ENCODE data around the gene TECR. TPM values are rescaled to one million over a fixed set of nuclear protein-coding genes. Genes with fewer than 3 reads are reported as not detected.

Gene TECR
- polyA plus RNA-seq, 1 donor from 2014 or later, result 31.4 TPM

DNA sequence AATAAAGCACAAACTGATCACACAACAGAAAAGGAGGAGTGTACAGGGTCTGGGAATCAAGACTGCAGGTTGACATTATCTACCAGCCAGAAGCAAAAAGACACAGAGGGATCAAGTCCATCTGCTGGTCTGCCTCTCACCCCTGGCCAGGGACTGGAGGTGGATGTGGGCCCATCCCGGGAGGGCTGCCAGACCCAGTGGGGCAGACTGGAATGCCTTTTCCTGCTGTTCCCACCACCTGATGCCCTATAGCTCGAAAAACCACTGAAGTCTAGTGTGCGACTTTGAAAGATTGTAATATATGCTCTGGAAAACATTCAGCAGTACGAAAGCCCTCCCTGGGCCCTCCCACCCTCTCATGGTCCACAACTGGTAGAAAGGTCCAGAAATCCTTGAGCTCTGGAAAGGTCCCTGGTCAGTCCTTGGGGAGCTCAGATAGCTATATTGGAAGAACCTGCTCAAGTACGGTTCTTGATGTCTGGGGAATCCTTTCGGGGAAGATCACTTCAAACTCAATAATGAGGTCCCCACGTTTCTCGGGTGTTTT, 13.8 kb upstream of the TECR start:
- Histone ChIP-seq H3K27me3 (ENCODE audit: insufficient read depth, low read depth, low read length) (no peaks in the 10 kb centered on the region), H3K27ac (ENCODE audit: low read length) (no peak overlapping the region), H4K20me1 (ENCODE audit: insufficient read depth) (no peaks in the 10 kb centered on the region), H2AFZ (ENCODE audit: low read depth, low read length) (no peak overlapping the region), H3F3A (ENCODE audit: insufficient read depth, low read length, poor library complexity, severe bottlenecking) (no peaks in the 10 kb centered on the region), H3K36me3 (ENCODE audit: insufficient read depth, low read length) (no peaks in the 10 kb centered on the region), H3K79me2 (replicated peaks; ENCODE audit: insufficient read depth, low read length) (peaks cover 21% of the 10 kb centered on the region), H3K9me3 (ENCODE audit: low read length) (no peaks in the 10 kb centered on the region), H3K4me2 (ENCODE audit: low read length) (no peak overlapping the region), H3K9ac (ENCODE audit: low read length) (no peak overlapping the region), H3K9me2 (ENCODE audit: insufficient read depth, low read length) (no peaks in the 10 kb centered on the region), H3K4me3 (ENCODE audit: low read length) (peak overlapping the region; percentile 91)
- TF ChIP-seq, protein P1, sequence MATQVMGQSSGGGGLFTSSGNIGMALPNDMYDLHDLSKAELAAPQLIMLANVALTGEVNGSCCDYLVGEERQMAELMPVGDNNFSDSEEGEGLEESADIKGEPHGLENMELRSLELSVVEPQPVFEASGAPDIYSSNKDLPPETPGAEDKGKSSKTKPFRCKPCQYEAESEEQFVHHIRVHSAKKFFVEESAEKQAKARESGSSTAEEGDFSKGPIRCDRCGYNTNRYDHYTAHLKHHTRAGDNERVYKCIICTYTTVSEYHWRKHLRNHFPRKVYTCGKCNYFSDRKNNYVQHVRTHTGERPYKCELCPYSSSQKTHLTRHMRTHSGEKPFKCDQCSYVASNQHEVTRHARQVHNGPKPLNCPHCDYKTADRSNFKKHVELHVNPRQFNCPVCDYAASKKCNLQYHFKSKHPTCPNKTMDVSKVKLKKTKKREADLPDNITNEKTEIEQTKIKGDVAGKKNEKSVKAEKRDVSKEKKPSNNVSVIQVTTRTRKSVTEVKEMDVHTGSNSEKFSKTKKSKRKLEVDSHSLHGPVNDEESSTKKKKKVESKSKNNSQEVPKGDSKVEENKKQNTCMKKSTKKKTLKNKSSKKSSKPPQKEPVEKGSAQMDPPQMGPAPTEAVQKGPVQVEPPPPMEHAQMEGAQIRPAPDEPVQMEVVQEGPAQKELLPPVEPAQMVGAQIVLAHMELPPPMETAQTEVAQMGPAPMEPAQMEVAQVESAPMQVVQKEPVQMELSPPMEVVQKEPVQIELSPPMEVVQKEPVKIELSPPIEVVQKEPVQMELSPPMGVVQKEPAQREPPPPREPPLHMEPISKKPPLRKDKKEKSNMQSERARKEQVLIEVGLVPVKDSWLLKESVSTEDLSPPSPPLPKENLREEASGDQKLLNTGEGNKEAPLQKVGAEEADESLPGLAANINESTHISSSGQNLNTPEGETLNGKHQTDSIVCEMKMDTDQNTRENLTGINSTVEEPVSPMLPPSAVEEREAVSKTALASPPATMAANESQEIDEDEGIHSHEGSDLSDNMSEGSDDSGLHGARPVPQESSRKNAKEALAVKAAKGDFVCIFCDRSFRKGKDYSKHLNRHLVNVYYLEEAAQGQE (IDR thresholded peaks at IDR 0.05; ENCODE audit: borderline replicate concordance), result no peak
- TF ChIP-seq TAF1 (IDR thresholded peaks at IDR 0.05; ENCODE audit: low read depth) (no peak), POLR2AphosphoS5 (IDR thresholded peaks at IDR 0.05) (no peak), MXI1 (conservative IDR thresholded peaks at IDR 0.05; ENCODE audit: poor library complexity, severe bottlenecking) (no peak), RAD21 (conservative IDR thresholded peaks at IDR 0.05) (no peak), EZH2 (IDR thresholded peaks at IDR 0.05; ENCODE audit: borderline replicate concordance, insufficient read depth, low read length, poor library complexity, severe bottlenecking) (no peak), EP300 (conservative IDR thresholded peaks at IDR 0.05; ENCODE audit: poor library complexity, severe bottlenecking) (no peak), SMC3 (conservative IDR thresholded peaks at IDR 0.05; ENCODE audit: poor library complexity) (no peak)
- TF ChIP-seq, protein P2, sequence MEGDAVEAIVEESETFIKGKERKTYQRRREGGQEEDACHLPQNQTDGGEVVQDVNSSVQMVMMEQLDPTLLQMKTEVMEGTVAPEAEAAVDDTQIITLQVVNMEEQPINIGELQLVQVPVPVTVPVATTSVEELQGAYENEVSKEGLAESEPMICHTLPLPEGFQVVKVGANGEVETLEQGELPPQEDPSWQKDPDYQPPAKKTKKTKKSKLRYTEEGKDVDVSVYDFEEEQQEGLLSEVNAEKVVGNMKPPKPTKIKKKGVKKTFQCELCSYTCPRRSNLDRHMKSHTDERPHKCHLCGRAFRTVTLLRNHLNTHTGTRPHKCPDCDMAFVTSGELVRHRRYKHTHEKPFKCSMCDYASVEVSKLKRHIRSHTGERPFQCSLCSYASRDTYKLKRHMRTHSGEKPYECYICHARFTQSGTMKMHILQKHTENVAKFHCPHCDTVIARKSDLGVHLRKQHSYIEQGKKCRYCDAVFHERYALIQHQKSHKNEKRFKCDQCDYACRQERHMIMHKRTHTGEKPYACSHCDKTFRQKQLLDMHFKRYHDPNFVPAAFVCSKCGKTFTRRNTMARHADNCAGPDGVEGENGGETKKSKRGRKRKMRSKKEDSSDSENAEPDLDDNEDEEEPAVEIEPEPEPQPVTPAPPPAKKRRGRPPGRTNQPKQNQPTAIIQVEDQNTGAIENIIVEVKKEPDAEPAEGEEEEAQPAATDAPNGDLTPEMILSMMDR (IDR thresholded peaks at IDR 0.05; ENCODE audit: poor library complexity, severe bottlenecking), result no peak

DNA sequence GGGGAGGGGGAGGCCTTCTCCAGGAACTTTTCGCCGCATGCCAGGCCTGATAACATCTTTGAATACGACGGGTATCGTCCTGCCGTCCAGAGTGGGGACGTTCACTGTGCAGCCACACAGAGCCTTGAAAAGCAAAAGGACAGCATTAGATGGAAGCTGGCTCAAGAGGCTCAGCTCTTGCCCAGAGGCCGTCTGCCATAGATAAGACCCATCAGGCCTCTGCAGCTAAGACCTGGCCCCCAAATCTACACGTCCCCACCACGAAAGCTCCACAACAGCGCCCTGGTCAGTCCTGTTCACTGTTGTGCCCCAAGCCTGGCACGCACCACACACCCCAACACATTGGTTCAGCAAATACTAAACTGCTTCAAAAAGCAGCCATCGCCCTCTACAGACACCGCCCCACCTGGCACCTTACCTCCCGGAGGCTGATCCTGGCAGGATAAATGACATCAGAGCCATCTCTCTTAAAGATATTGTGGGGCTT, 13.3 kb upstream of the TECR start:
- no peak overlapping the region for H3K27ac ChIP-seq (ENCODE audit: low read length)
- no peak for TF ChIP-seq TAF1 (IDR thresholded peaks at IDR 0.05; ENCODE audit: low read depth)
- TF ChIP-seq EZH2 (IDR thresholded peaks at IDR 0.05; ENCODE audit: borderline replicate concordance, insufficient read depth, low read length, poor library complexity, severe bottlenecking), result no peak
- no peak for TF ChIP-seq SMC3 (conservative IDR thresholded peaks at IDR 0.05; ENCODE audit: poor library complexity)
- TF ChIP-seq POLR2AphosphoS5 (IDR thresholded peaks at IDR 0.05), result no peak
- TF ChIP-seq, protein P2 (IDR thresholded peaks at IDR 0.05; ENCODE audit: poor library complexity, severe bottlenecking), result no peak
- TF ChIP-seq, protein P1 (IDR thresholded peaks at IDR 0.05; ENCODE audit: borderline replicate concordance), result no peak
- no peak for TF ChIP-seq RAD21 (conservative IDR thresholded peaks at IDR 0.05)
- TF ChIP-seq MXI1 (conservative IDR thresholded peaks at IDR 0.05; ENCODE audit: poor library complexity, severe bottlenecking), result no peak
- no peak for TF ChIP-seq EP300 (conservative IDR thresholded peaks at IDR 0.05; ENCODE audit: poor library complexity, severe bottlenecking)
- peak overlapping the region; percentile 91 for H3K4me3 ChIP-seq (ENCODE audit: low read length)
- H4K20me1 ChIP-seq (ENCODE audit: insufficient read depth), result no peaks in the 10 kb centered on the region
- no peaks in the 10 kb centered on the region for H3F3A ChIP-seq (ENCODE audit: insufficient read depth, low read length, poor library complexity, severe bottlenecking)
- H3K9me2 ChIP-seq (ENCODE audit: insufficient read depth, low read length), result no peaks in the 10 kb centered on the region
- H3K9me3 ChIP-seq (ENCODE audit: low read length), result no peaks in the 10 kb centered on the region
- H3K4me2 ChIP-seq (ENCODE audit: low read length), result peak overlapping the region; percentile 24
- no peak overlapping the region for H3K9ac ChIP-seq (ENCODE audit: low read length)
- peaks cover 21% of the 10 kb centered on the region for H3K79me2 ChIP-seq (replicated peaks; ENCODE audit: insufficient read depth, low read length)
- H2AFZ ChIP-seq (ENCODE audit: low read depth, low read length), result no peak overlapping the region
- no peaks in the 10 kb centered on the region for H3K36me3 ChIP-seq (ENCODE audit: insufficient read depth, low read length)
- no peaks in the 10 kb centered on the region for H3K27me3 ChIP-seq (ENCODE audit: insufficient read depth, low read depth, low read length)
